NOMO-1 treated with dmso at 0.1 percent for 144 hours (cell line): ENCODE data around the gene DLK2.
"Not testable (repeated sequence)": the region's sequence is repeated elsewhere in the genome, so short reads cannot be mapped to it uniquely, and the experiment has no call there.

Experiments used
- DNase-seq: peaks from one replicate; lab custom pipeline; 2025; ENCODE audit not compliant: unreplicated experiment; lab: John Stamatoyannopoulos, UW

The DLK2 gene

DNA sequence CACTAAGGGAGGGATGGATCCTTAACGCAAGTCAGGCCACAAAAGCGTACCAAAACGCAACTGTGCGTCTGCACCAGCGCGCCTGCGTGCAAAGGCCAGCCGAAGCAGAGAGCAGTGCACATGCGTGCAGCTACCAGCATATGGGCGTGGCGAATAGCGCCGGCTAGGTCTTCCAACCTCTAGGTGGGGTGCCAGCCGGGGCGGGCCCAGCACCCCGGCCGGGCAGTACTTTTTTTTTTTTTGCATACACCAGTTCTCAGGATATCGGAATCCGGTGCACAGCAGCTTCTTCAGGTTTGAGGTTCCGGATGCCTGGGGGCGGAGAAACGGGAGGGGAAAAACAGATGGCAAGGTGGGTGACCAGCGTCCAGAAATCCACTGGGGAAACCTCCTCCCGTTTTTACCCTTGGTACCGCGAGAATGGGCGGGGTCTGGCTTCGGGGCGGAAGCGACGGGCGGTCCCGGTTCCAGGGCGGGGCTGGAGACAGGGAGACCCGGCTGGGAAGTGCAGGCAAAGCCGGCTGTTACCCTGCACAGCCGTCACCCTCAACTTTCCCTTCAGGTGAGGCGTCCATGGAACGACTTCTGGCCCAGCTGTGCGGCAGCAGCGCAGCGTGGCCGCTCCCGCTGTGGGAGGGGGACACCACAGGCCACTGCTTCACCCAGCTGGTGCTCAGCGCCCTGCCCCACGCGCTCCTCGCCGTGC lies 27.8 kb downstream of the DLK2 start, which contains the start of gene ABCC10:
Gene ABCC10, plus strand, starts transcription at position 136 of the 706 bp plus-strand sequence. Its CDS starts 438 bp downstream, at position 574.
- DNase-seq, result peak; percentile 93

DNA sequence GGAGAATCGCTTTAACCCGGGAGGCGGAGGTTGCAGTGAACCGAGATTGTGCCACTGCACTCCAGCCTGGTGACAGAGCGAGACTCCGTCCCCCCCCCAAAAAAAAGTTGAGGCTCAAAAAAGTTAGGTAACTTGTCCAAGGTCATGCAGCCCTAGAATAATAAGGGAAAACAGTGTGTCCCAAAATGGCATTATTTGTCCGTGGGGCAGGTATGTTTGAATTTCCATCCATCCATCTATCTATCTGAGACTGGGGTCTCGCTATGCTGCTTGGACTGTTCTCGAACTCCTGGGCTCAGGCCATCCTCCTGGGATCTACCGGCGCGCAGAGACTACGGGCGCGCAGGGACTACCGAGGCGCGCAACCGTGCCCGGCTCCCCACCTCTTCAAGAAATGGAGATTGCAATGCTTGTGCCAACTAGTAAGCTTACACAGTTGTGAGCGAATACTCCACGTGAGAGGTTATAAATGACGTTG lies 28.4 kb downstream of the DLK2 start:
- DNase-seq, result no peak

DNA sequence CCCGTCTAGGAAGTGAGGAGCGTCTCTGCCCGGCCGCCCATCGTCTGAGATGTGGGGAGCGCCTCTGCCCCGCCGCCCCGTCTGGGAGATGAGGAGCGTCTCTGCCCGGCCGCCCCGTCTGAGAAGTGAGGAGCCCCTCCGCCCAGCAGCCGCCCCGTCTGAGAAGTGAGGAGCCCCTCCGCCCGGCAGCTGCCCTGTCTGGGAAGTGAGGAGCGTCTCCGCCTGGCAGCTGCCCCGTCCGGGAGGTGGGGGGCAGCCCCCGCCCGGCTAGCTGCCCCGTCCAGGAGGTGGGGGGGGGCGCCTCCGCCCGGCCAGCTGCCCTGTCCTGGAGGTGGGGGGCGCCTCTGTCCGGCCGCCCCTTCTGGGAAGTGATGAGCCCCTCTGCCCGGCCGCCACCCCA lies 30.3 kb downstream of the DLK2 start:
- DNase-seq, result not testable (repeated sequence)

DNA sequence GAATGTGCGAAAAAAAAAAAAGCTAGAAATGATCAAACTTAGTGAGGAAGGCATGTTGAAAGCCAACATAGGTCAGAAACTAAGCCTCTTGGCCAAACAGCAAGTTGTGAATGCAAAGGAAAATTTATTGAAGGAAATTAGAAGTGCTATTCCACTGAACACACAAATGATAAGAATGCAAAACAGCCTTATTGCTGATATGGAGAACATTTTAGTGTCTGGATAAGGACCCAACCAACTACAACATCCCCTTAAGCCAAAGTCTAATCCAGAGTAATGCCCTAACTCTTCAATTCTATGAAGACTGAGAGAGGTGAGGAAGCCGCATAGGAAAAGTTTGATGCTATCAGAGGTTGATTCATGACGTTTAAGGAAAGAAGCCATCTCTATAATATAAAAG lies 33.5 kb downstream of the DLK2 start:
- DNase-seq, result no peak

DNA sequence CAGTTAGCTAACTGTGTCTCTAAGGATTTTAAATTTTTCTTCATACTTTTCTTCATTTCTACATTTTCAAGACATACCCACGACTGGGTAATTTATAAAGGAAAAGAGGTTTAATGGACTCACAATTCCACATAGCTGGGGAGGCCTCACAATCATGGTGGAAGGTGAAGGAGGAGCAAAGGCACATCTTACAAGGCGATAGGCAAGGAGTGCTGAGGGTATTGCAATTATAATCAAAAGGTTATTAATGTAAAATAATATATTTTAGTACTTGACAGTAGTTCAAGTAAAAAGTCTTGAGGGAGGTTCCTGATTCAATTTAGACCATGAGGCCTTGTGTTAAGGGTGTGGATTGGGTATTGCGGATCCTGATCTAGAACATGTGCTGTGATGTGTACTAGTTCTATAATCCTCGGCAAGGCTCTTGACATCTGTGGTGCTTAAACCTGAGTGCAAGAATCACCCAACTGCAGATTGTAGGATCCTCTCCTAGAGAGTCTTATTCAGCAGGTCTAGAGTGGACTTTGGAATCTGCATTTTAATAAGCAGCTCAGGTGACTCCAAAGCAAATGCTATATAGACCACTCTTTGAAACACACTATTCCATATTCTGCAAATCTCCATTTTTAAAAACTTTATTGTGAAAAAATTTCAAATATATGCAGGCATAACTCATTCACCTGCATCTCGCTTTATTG lies 35.2 kb downstream of the DLK2 start:
- no peak for DNase-seq

DNA sequence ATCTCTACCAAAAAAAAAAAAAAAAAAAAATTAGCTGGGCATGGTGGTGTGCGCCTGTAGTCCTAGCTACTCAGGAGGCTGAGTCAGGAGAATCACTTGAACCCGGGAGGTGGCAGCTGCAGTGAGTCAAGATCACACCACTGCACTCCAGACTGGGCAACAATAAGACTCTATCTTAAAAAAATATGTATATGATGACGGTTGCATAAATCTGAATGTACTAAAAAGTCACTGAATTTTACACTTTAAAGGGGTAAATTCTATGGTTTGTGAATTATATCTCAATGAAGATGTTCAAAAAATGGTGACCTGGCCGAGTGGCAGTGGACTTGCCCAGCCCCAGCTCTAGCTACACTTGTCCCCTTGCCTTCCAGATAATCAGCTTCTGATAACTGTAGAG lies 38.4 kb downstream of the DLK2 start:
- DNase-seq, result no peak

- not testable (repeated sequence) for DNase-seq
Measured at GRCh38 chr6:43415275-43415674, 40.1 kb downstream of the DLK2 start.

DNA sequence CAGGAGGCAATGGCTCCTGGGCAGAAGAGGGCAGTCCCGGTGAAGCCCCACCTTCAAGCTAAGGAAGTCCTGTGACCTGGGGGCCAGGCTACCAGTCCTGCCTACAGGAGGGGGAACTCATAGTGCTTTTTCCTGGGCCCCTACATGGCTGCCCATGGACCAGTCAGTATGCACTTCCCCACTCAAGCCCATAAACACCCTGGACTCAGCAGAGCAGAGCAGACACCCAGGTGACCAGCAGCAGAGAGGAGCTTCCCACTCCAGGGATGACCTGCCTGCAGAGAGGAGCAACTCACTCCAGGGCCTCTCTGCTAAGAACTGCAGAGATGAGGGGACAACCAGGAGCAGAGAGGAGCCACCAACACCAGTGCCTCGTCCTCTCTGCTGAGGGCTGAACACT lies 42.3 kb downstream of the DLK2 start:
- DNase-seq, result no peak

GRCh38 chr6:43412541-43412940 lies 42.8 kb downstream of the DLK2 start:
- DNase-seq, result no peak

DNA sequence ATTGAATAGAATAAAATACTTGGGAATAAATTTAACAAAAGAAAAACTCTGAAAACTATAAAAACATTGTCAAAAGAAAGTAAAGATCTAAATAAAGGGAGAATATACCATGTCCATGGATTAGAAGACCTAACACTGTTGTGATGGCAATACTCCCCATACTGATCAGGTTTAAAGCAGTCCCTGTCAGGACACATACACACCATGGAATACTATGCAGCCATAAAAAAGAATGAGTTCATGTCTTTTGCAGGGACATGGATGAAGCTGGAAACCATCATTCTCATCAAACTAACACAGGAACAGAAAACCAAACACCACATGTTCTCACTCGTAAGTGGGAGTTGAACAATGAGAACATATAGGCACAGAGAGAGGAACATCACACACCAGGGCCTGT lies 44.6 kb downstream of the DLK2 start:
- DNase-seq, result not testable (repeated sequence)

GRCh38 chr6:43408259-43408658 lies 47.1 kb downstream of the DLK2 start:
- no peak for DNase-seq

DNA sequence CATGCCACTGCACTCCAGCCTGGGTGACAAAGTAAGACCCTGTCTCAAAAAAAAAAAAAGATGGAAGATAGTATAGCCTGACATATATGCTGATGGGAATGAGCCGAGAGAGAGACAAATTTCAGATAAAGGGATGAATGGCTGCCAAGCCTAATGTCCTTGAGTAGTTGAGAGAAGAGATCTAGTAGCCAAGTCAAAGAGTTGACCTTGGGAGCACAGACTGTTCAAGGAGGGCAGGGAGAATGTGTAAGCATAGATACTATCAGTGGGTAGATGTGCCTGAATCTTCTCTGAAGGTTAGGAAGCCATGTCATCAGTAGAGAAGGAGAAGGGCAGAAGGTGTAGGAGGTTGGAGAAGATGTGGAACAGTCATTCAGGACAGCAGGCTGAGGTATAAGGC lies 48.1 kb downstream of the DLK2 start:
- DNase-seq, result no peak

DNA sequence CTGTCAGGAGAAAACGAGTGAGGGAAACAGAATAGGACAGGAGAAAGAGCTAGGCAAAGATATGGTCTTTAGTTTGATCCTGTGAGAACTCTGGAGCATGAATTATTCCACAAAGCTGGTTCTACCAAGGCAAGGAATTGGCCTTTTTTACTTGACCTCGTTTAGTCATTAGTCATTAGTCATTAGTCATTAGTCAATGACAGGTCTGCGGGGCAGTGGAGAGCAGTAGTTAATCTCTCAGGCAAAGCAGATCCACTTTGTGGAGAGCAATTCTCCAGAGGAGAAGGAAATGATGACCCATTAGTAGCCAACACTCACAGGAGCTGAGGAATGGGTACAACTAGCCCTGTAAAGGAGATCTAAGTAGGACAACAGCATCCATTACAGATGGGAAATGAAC lies 50.0 kb downstream of the DLK2 start:
- no peak for DNase-seq

DNA sequence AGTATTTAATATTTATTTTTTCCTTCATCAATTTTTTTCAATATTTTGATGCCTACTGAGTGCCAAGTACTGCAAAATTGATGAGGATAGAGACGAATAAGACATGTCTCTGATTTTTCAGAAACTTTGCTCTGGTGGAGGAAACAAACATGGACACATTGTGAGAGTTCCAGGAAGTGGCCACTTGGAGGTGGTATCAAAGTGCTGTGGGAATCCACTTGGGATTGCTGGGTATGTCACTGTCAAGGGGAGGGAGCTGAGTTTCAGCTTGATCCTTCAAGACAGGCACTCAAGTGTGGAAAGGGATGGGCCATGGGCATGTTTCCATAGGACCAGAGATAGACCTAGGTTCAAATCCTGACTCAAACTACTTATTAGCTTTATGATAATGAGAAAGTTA lies 52.5 kb downstream of the DLK2 start:
- DNase-seq, result no peak

- no peak for DNase-seq
Measured at GRCh38 chr6:43401730-43402129, 53.6 kb downstream of the DLK2 start.
